Psoas muscle (tissue), 8 donors: ENCODE data around the gene BRMS1L. TPM values are rescaled to one million over a fixed set of nuclear protein-coding genes. Genes with fewer than 3 reads are reported as not detected.

Experiments used
- ATAC-seq, 4 donors: fragments of 200-7000 bp; cut with Tn5 transposase; one replicate each; pipeline ENCODE4 v1.9.1; 2020; ENCODE audit warnings: moderate library complexity in 3 of 4, mild to moderate bottlenecking in 2 of 4
- DNase-seq, 2 donors: peaks; one replicate each; pipeline ENCODE4 v3.0.0-alpha.2; 2020
- H3K27ac ChIP-seq: fragments of 200-600 bp; one replicate; pipeline ENCODE4 v1.8.0; 2022
- H3K27me3 ChIP-seq, 3 donors: fragments of 200-600 bp in 1 of 3; one replicate each; pipeline versions ENCODE4 v1.6.1 to v1.8.0; 2013 to 2022; ENCODE audit warnings: low read length in 2 of 3, mild to moderate bottlenecking in 2 of 3, moderate library complexity in 1 of 3; ENCODE audit not compliant: insufficient read depth in 3 of 3
- H3K36me3 ChIP-seq, 2 donors: fragments of 200-600 bp in 1 of 2; one replicate each; pipeline versions ENCODE4 v1.6.1 to v1.8.0; 2013 to 2022; ENCODE audit warnings: low read depth in 1 of 2, mild to moderate bottlenecking in 1 of 2, moderate library complexity in 1 of 2; ENCODE audit not compliant: insufficient read depth in 1 of 2
- H3K4me1 ChIP-seq: fragments of 200-600 bp; one replicate; pipeline ENCODE4 v1.8.0; 2022
- H3K4me3 ChIP-seq: fragments of 200-600 bp; one replicate; pipeline ENCODE4 v1.8.0; 2022; ENCODE audit warnings: mild to moderate bottlenecking
- H3K9me3 ChIP-seq: fragments of 200-600 bp; one replicate; pipeline ENCODE4 v1.8.0; 2022
- WGBS, 3 donors: extraction: QIAGEN DNeasy Blood & Tissue Kit; methylation state at CpG; one replicate each; pipeline versions ENCODE4 v1.1.6 to v1.1.7; 2013; 5-methylcytosine and 5-hydroxymethylcytosine counted together
- intact Hi-C, 2 donors: fragments of 100-400 bp; cut with DNase I; formaldehyde crosslinking; loops; one replicate each; pipeline versions ENCODE4 v1.11.0 to v1.14.2; 2022
- polyA plus RNA-seq, 3 donors: library from polyadenylated mRNA; stranded (reverse); fragments of 200-250 nt; gene quantifications; one replicate each; pipeline ENCODE4 v1.2.3, GENCODE V29; 2013
- total RNA-seq, 4 donors: library from RNA; stranded (reverse); fragmentation: NEBNext Ultra II Directional in 2 of 4; extraction: Animal tissue kit (Norgen Biotek cat#: 25700) in 2 of 4; gene quantifications; one replicate each; pipeline versions ENCODE4 v1.2.1 to v1.2.4, GENCODE V29; 2021 to 2023
- TF ChIP-seq, protein P1 (sequence below): fragments of 200-600 bp; IDR thresholded peaks from one replicate; pipeline ENCODE4 v1.8.0; 2022; ENCODE audit warnings: antibody characterized with exemption
- donor health status: healthy with polysubstance abuse.
- donor health status: DM: no; HTN: no; CAD: no; lungs with moderate emphysema.
- donor health status: Bipolar disorder and iron deficiency.
- donor health status: healthy.
- donor health status: DM: yes; HTN: yes; CAD: no.
- donor health status: DM: no; HTN: no; CAD: no.
- donor health status: DM: no; HTN: no; CAD: no.
- donor health status: DM: yes; HTN: yes; CAD: no.

The BRMS1L gene
- total and polyA plus RNA-seq, 7 donors, result 5.3 to 15.9 (median 9.5) TPM

DNA sequence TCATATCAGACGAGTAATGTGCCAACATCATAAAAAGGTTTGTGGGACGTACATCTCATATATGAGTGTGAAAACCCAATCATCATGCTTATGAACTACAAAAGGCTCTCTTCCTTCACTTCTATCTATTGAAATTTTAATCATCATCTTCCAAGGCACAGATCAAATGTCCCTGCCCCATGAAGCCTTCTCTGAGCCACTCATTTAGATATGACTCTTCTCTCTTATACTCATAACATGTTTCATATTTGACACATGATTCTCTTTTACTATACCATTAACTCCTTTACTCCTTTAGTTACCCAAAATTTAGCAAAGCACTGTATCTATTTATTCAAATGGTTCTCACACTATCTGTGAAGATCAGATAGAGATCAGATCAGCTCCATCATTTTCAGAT lies 39.3 kb upstream of the BRMS1L start:
- no peaks in the 10 kb centered on the region for H3K9me3 ChIP-seq
- H3K36me3 ChIP-seq, result no peaks in the 10 kb centered on the region
- no peak overlapping the region for H3K4me3 ChIP-seq
- no peak for DNase-seq
- H3K27ac ChIP-seq, result no peak overlapping the region
- TF ChIP-seq, protein P1, sequence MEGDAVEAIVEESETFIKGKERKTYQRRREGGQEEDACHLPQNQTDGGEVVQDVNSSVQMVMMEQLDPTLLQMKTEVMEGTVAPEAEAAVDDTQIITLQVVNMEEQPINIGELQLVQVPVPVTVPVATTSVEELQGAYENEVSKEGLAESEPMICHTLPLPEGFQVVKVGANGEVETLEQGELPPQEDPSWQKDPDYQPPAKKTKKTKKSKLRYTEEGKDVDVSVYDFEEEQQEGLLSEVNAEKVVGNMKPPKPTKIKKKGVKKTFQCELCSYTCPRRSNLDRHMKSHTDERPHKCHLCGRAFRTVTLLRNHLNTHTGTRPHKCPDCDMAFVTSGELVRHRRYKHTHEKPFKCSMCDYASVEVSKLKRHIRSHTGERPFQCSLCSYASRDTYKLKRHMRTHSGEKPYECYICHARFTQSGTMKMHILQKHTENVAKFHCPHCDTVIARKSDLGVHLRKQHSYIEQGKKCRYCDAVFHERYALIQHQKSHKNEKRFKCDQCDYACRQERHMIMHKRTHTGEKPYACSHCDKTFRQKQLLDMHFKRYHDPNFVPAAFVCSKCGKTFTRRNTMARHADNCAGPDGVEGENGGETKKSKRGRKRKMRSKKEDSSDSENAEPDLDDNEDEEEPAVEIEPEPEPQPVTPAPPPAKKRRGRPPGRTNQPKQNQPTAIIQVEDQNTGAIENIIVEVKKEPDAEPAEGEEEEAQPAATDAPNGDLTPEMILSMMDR, result no peak
- WGBS, 3 donors, result 90 to 92% (median 91%) methylated on average over 2 of the region's 2 CpGs
- intact Hi-C loops, result no loop called here
- no peaks in the 10 kb centered on the region for H3K27me3 ChIP-seq
- ATAC-seq, result peak in 1 of 4 donors; percentile 41
- peaks cover 7% of the 10 kb centered on the region for H3K4me1 ChIP-seq

DNA sequence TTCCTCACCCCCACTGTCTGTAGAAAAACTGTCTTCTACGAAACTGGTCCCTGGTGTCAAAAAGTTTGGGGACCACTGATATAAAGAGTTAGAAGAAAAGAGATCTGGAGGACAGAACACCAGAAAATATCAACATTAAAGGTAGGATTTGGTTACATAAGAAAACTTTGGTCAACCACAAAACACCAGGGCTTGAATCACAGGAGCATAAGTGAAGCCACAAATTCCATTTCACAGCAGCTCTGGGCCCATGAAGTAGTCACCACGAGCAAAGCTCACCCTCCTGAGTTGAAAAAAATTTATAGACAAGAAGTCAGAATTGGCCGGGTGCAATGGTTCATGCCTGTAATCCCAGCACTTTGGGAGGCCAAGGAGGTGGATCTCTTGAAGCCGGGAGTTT lies 36.5 kb upstream of the BRMS1L start:
- ATAC-seq (no peak), DNase-seq (no peak)
- H3K9me3 ChIP-seq, result no peaks in the 10 kb centered on the region
- TF ChIP-seq, protein P1, result no peak
- no peak overlapping the region for H3K4me3 ChIP-seq
- intact Hi-C loops, result no loop called here
- 66 to 83% (median 79%) methylated on average over 4 of the region's 4 CpGs for WGBS, 3 donors
- no peaks in the 10 kb centered on the region for H3K27me3 ChIP-seq
- peaks cover 9% of the 10 kb centered on the region for H3K4me1 ChIP-seq
- H3K27ac ChIP-seq, result no peak overlapping the region
- no peaks in the 10 kb centered on the region for H3K36me3 ChIP-seq

DNA sequence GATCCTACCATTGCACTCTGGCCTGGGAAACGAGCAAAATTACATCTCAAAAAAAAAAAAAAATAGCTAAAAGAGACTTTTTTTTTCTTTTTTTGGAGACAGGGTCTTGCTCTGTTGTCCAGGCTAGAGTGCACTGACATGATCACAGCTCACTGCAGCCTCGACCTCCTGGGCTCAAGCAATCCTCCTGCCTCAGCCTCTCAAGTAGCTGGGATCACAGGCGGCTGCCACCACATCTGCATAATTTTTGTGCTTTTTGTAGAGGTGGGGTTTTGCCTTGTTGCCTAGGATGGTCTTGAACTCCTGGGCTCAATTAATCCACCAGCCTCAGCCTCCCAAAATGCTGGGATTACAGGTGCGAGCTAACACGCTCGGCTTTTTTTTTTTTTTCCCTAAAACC lies 28.3 kb upstream of the BRMS1L start:
- H3K9me3 ChIP-seq, result no peaks in the 10 kb centered on the region
- TF ChIP-seq, protein P1, result no peak
- no peak overlapping the region for H3K27ac ChIP-seq
- H3K4me3 ChIP-seq, result no peak overlapping the region
- 93 to 95% (median 94%) methylated on average over 6 of the region's 6 CpGs for WGBS, 3 donors
- intact Hi-C loops, result no loop called here
- H3K4me1 ChIP-seq, result peaks cover 10% of the 10 kb centered on the region
- H3K27me3 ChIP-seq, result no peaks in the 10 kb centered on the region
- DNase-seq (no peak), ATAC-seq (no peak)
- H3K36me3 ChIP-seq, result no peaks in the 10 kb centered on the region

DNA sequence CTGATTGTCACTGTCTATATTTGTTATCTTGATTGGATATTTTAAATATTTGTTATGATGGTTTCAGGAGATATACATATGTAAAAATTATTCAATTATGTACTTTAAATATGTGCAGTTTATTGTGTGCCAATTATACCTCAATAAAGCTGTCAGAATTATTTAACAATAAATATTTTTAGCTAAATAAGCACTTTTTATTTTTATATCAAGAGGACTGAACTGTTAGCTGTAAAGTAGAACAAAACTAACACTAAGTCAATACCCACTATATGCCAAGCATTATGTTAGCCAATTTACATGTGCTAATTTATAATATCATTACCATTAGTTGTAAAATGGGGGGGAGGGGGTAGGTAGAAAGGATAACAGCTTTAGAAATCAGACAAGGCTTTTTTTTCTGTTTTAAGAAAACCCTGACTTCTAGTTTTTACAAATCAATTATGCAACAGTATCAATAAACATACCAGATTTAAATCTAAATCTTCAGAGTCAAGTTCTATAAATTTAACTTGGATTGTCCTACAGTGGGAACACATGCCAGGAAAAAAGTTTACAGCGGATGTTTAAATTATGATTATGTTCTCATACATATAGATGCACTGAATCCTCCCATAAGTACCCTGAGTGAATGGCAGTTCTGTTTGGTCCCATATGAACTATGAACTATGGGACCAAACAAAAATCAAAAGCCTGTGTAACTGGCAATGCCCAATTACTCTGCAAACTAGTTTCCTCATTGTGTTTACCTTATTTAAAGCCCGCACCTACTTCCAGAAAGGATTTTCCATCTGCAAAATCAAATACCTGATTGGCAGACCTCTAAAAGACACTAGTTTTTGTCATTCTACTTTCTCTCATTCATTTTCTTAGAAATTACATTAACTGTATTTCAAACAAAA lies 19.9 kb upstream of the BRMS1L start:
- no peak for ATAC-seq
- TF ChIP-seq, protein P1, result no peak
- intact Hi-C loops, result no loop called here
- 71 to 84% (median 73%) methylated on average over 2 of the region's 2 CpGs for WGBS, 3 donors
- Histone ChIP-seq H3K27ac (peak overlapping the region; percentile 85), H3K27me3 (no peaks in the 10 kb centered on the region), H3K4me3 (peak overlapping the region; percentile 71), H3K9me3 (no peaks in the 10 kb centered on the region), H3K36me3 (no peaks in the 10 kb centered on the region), H3K4me1 (peaks cover 29% of the 10 kb centered on the region)
- DNase-seq, result no peak
